ENCODE data around the gene DPP3.

- no peak for TF ChIP-seq CTCF (IDR thresholded peaks at IDR 0.05)
- no peak for TF ChIP-seq POLR2A (IDR thresholded peaks at IDR 0.05; ENCODE audit: low read depth)
Observed at GRCh38 chr11:66546368-66546965, 66.2 kb downstream of the DPP3 start, which contains the start of gene ACTN3.

Measured in esophagus muscularis mucosa (tissue), 3 donors.